AG09319 (cell line): ENCODE measurements around the gene SLC6A20.
"Not testable (repeated sequence)": the region's sequence is repeated elsewhere in the genome, so short reads cannot be mapped to it uniquely, and the experiment has no call there.

Experiments used
- DNase-seq: peaks from one replicate; pipeline ENCODE4 v3.0.0-alpha.2; 2010; ENCODE audit warnings: low read depth; ENCODE audit errors: extremely low read depth
- CTCF ChIP-seq: IDR thresholded peaks from 2 replicates; pipeline ENCODE4 v1.5.1; 2011; ENCODE audit warnings: low read depth, mild to moderate bottlenecking, inconsistent platforms, low read length, moderate library complexity

Gene SLC6A20

DNA sequence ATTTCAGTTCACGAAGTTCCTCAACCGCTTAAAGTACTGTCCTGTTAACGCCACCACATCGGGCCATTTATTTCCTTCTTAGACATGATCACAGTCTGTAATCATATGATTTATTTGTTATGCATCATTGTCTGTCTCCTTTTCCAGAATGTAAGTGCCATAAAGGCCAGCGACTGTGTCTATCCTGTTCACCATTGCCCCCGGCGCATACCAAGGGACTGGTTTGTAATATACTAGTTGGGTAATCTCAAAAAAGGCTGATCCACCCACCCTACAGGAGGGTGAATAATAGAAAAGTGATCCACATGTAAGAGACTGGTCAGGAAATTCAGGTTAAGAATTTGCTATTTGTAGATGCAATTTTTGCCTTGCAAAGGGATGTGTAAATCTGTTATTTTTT, 41.9 kb downstream of the SLC6A20 start:
- TF ChIP-seq CTCF: no peak
- no peak for DNase-seq

GRCh38 chr3:45753095-45753494, 43.2 kb downstream of the SLC6A20 start:
- no peak for DNase-seq
- no peak for TF ChIP-seq CTCF

DNA sequence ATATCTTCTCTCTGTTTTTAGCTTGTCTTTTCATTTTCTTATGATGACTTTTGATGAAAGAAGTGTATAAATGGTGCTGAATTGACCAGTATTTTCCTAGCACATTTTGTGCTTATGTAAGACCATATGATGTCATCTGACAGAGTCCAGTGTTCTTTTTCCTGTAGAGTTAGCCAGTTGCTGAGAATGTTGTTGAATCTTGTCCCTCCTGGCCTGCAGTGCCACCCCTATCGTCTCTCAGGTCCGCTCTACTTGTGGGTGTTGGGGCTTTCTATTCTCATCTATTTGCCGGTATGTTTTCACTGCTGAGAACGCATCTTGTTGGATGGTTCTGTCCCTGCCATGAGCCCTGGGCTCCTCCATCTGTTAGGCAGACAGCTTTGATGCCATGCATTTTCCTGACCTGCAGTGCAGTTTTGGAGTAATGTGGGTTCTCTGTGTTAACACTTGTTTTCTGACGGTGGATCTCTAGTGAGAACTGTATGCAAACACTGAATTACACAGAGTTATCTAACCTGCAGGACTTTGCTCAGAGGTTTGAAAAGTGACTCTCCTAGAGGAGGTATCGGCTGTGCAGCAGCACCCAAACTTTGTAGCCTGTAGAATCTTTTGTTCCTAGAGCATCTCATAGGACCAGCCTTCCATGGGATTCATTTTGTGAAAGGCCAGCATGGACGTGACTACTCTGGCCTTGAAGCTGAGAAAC, 44.6 kb downstream of the SLC6A20 start:
- no peak for DNase-seq
- no peak for TF ChIP-seq CTCF

DNA sequence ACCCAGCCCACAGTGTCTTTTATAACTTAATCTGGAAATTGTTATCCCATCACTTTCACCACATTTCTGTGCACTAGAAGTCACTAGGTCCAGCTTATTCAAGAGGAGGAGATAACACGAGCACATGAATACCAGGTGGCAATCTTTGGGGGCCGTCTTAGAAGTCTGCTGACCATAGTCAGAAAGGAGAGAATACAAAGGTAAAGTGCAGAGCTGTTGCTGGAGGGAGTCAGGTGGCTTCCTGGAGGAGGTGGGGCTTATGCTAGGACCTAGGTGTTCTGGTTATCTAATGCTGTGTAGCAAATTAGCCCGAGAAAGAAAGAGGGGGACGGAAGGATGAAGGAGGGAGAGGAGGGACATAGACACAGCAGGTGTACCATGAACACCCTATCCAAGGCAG, 46.5 kb downstream of the SLC6A20 start:
- no peak for DNase-seq
- no peak for TF ChIP-seq CTCF

DNA sequence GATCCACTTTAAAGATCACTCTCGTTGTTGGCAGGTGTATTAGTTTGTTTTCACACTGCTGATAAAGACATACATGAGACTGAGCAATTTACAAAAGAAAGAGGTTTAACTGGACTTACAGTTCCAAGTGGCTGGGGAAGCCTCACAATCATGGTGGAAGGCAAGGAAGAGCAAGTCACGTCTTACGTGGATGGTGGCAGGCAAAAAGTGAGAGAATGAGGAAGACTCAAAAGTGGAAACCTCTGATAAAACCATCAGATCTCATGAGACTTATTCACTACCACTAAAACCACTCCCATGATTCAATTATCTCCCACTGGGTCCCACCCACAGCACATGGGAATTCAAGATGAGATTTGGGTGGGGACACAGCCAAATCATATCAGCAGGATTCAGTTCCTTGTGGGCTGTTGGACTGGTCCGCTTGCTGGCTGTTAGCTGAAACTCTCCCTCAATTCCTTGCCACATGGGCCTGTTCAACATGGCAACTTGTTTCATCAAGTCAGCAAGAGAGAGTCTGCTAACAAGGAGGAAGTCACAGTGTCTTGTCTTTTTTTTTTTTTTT, 47.2 kb downstream of the SLC6A20 start:
- DNase-seq: not testable (repeated sequence)

DNA sequence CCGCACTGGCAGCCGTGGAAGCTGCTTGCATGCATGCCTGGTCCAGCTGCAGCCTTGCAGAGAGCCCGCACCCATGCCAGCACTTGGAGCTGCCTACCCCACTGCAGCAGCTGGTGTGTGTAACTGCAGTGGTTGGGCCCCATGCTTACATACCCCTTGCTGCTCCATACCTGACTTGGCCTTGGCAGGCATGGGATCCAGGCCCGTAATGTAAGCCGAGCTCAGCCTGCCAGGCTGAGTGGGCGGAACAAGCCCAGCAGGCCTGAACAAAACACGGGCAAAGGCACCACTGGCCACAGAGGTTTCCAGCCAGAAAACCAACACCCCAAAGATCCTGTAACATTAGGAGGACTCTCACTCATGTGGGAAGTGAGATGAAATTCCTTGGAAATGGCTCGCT, 48.3 kb downstream of the SLC6A20 start:
- DNase-seq: no peak
- no peak for TF ChIP-seq CTCF

- no peak for TF ChIP-seq CTCF
- no peak for DNase-seq
These were observed 49.3 kb downstream of the SLC6A20 start for GRCh38 chr3:45746777-45747622.
